ENCODE measurements around the gene CFAP97D2. TPM values are rescaled to one million over a fixed set of nuclear protein-coding genes. Genes with fewer than 3 reads are reported as not detected.
"Not testable (repeated sequence)": the region's sequence is repeated elsewhere in the genome, so short reads cannot be mapped to it uniquely, and the experiment has no call there.

The CFAP97D2 gene
- total RNA-seq, 1 donor from 2014 or later: not detected

DNA sequence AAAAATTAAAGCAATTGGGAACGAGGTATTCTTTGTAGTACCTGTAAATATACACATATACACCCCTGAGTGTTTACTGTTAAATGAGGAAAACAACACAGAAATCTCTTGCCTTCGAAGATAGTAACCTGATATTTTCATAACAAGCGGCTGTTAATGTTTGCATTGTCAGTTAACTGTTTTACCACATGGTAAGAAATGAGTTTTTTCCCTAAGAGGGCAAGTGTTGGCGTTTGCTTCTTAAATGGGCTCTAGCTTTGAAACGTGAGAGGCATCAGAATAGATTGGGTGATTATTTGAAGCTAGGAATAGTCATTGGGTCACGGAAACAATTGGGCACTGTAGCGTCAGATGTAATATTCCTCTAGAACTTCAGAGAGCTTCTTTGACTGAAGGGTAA lies 80.3 kb downstream of the CFAP97D2 start:
- peak overlapping the region; percentile 64 for H3K27ac ChIP-seq (ENCODE audit: low read depth, low read length)

GRCh38 chr13:114259974-114260373 lies 80.9 kb downstream of the CFAP97D2 start:
- Histone ChIP-seq H3K36me3 (ENCODE audit: control insufficient read depth in 3 of 3, insufficient read depth in 3 of 3, low read length in 3 of 3) (peaks cover 36 to 81% (median 73%) of the 10 kb centered on the region in 3 donors), H3K27ac (ENCODE audit: low read depth, low read length) (peak overlapping the region; percentile 64), H3K27me3 (ENCODE audit: control insufficient read depth in 3 of 3, insufficient read depth in 3 of 3, low read length in 3 of 3) (no peaks in the 10 kb centered on the region)

More for the DNA sequence above, 80.3 kb downstream of the CFAP97D2 start:
- H3K4me1 ChIP-seq (ENCODE audit: control insufficient read depth in 3 of 3, insufficient read depth in 3 of 3, low read length in 3 of 3): peaks cover 0 to 17% (median 8%) of the 10 kb centered on the region in 3 donors
- no peaks in the 10 kb centered on the region for H3K9me3 ChIP-seq (ENCODE audit: control insufficient read depth in 3 of 3, low read length in 3 of 3)
- no peak overlapping the region for H3K4me3 ChIP-seq (ENCODE audit: low read length in 3 of 3)
- H3K27me3 ChIP-seq (ENCODE audit: control insufficient read depth in 3 of 3, insufficient read depth in 3 of 3, low read length in 3 of 3): no peaks in the 10 kb centered on the region
- peaks cover 38 to 76% (median 75%) of the 10 kb centered on the region in 3 donors for H3K36me3 ChIP-seq (ENCODE audit: control insufficient read depth in 3 of 3, insufficient read depth in 3 of 3, low read length in 3 of 3)
- H3K9ac ChIP-seq (ENCODE audit: low read depth in 1 of 3, low read length in 3 of 3): no peak overlapping the region

DNA sequence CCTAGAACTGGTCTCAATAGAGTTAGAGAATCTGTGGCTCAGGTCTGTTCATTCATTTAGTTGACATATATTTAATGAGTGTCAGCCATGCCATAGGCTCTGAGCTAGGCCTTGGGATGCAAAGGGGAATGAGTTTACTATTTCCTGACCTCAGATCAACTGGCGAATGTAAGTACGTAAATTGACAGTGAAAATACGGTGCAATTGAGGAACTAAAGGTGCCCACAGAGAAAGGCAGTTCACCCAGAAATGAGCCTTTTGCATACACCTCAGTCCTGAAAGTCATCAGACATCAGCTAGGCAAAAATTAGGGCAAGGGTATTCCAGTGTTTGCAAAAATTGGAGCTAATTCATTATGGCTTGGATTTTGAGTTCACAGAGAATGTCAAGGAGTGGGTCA lies 81.8 kb downstream of the CFAP97D2 start:
- peaks cover 31 to 83% (median 73%) of the 10 kb centered on the region in 3 donors for H3K36me3 ChIP-seq (ENCODE audit: control insufficient read depth in 3 of 3, insufficient read depth in 3 of 3, low read length in 3 of 3)
- H3K27ac ChIP-seq (ENCODE audit: low read depth, low read length): peak overlapping the region; percentile 21
- no peak overlapping the region for H3K4me3 ChIP-seq (ENCODE audit: low read length in 3 of 3)

More at GRCh38 chr13:114259974-114260373, 80.9 kb downstream of the CFAP97D2 start:
- no peak overlapping the region for H3K9ac ChIP-seq (ENCODE audit: low read depth in 1 of 3, low read length in 3 of 3)
- H3K4me3 ChIP-seq (ENCODE audit: low read length in 3 of 3): no peak overlapping the region
- no peaks in the 10 kb centered on the region for H3K9me3 ChIP-seq (ENCODE audit: control insufficient read depth in 3 of 3, low read length in 3 of 3)
- H3K4me1 ChIP-seq (ENCODE audit: control insufficient read depth in 3 of 3, insufficient read depth in 3 of 3, low read length in 3 of 3): peaks cover 0 to 17% (median 8%) of the 10 kb centered on the region in 3 donors

DNA sequence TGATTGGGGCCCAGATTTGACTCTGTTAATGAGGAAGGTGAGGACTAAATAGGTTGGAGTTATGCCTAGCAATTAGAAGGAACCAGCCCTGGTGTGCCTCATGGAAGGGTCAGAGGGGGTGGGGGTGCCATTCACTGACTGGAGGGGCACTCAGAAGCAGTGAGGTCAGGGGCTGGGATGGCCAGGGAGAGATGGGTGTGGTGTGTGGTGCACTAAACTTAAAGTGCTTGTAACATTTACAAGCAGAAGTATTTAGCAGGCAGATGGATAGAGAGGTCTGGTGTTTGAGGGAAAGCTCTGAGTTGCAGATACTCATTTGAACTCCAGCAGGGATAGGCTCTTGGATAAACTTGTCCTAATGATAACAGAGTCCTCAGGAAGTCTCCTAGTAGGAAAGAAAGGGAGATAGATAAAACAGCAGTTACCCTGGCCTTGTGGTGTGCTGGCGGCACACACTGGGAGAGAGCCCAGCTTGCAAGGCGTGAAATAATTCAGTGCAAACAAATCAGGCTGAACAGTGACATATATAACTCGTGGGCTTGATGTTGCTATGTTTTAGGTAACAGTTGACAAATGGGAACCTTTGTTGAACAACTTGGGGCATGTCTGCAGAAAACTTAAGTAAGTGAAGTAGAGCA lies 82.4 kb downstream of the CFAP97D2 start:
- Histone ChIP-seq H3K9me3 (ENCODE audit: control insufficient read depth in 3 of 3, low read length in 3 of 3) (no peaks in the 10 kb centered on the region), H3K36me3 (ENCODE audit: control insufficient read depth in 3 of 3, insufficient read depth in 3 of 3, low read length in 3 of 3) (peaks cover 34 to 82% (median 73%) of the 10 kb centered on the region in 3 donors), H3K27ac (ENCODE audit: low read depth, low read length) (peak overlapping the region; percentile 21), H3K4me3 (ENCODE audit: low read length in 3 of 3) (no peak overlapping the region), H3K9ac (ENCODE audit: low read depth in 1 of 3, low read length in 3 of 3) (no peak overlapping the region), H3K4me1 (ENCODE audit: control insufficient read depth in 3 of 3, insufficient read depth in 3 of 3, low read length in 3 of 3) (peaks cover 0 to 17% (median 8%) of the 10 kb centered on the region in 3 donors), H3K27me3 (ENCODE audit: control insufficient read depth in 3 of 3, insufficient read depth in 3 of 3, low read length in 3 of 3) (no peaks in the 10 kb centered on the region)

More for the DNA sequence above, 81.8 kb downstream of the CFAP97D2 start:
- H3K27me3 ChIP-seq (ENCODE audit: control insufficient read depth in 3 of 3, insufficient read depth in 3 of 3, low read length in 3 of 3): no peaks in the 10 kb centered on the region
- peaks cover 0 to 17% (median 8%) of the 10 kb centered on the region in 3 donors for H3K4me1 ChIP-seq (ENCODE audit: control insufficient read depth in 3 of 3, insufficient read depth in 3 of 3, low read length in 3 of 3)
- no peaks in the 10 kb centered on the region for H3K9me3 ChIP-seq (ENCODE audit: control insufficient read depth in 3 of 3, low read length in 3 of 3)
- H3K9ac ChIP-seq (ENCODE audit: low read depth in 1 of 3, low read length in 3 of 3): no peak overlapping the region

- H3K27me3 ChIP-seq (ENCODE audit: control insufficient read depth in 3 of 3, insufficient read depth in 3 of 3, low read length in 3 of 3): no peaks in the 10 kb centered on the region
- peaks cover 43 to 78% (median 74%) of the 10 kb centered on the region in 3 donors for H3K36me3 ChIP-seq (ENCODE audit: control insufficient read depth in 3 of 3, insufficient read depth in 3 of 3, low read length in 3 of 3)
- H3K9ac ChIP-seq (ENCODE audit: low read depth in 1 of 3, low read length in 3 of 3): no peak overlapping the region
- H3K4me3 ChIP-seq (ENCODE audit: low read length in 3 of 3): no peak overlapping the region
- peaks cover 0 to 17% (median 8%) of the 10 kb centered on the region in 3 donors for H3K4me1 ChIP-seq (ENCODE audit: control insufficient read depth in 3 of 3, insufficient read depth in 3 of 3, low read length in 3 of 3)
- no peak overlapping the region for H3K27ac ChIP-seq (ENCODE audit: low read depth, low read length)
- H3K9me3 ChIP-seq (ENCODE audit: control insufficient read depth in 3 of 3, low read length in 3 of 3): no peaks in the 10 kb centered on the region
Observed at GRCh38 chr13:114263578-114263977, 84.5 kb downstream of the CFAP97D2 start.

DNA sequence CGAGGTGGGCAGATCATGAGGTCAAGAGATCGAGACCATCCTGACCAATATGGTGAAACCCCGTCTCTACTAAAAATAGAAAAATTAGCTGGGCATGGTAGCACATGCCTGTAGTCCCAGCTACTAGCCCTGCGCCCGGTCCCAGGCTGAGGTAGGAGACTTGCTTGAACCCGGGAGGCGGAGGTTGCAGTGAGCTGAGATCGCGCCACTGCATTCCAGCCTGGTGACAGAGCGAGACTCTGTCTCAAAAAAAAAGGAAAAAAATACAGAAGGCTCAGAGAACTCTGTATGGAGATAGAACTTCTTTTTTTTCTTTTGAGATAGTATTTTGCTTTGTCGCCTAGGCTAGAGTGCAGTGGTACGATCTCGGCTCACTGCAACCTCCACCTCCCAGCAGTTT lies 85.3 kb downstream of the CFAP97D2 start:
- not testable (repeated sequence) for H3K4me3 ChIP-seq (ENCODE audit: low read length in 3 of 3); H3K9ac ChIP-seq (ENCODE audit: low read depth in 1 of 3, low read length in 3 of 3); H3K9me3 ChIP-seq (ENCODE audit: control insufficient read depth in 3 of 3, low read length in 3 of 3); H3K27me3 ChIP-seq (ENCODE audit: control insufficient read depth in 3 of 3, insufficient read depth in 3 of 3, low read length in 3 of 3); H3K27ac ChIP-seq (ENCODE audit: low read depth, low read length)
- Histone ChIP-seq H3K36me3 (ENCODE audit: control insufficient read depth in 3 of 3, insufficient read depth in 3 of 3, low read length in 3 of 3) (peaks cover 47 to 80% (median 77%) of the 10 kb centered on the region in 3 donors), H3K4me1 (ENCODE audit: control insufficient read depth in 3 of 3, insufficient read depth in 3 of 3, low read length in 3 of 3) (peaks cover 0 to 17% (median 8%) of the 10 kb centered on the region in 3 donors)

DNA sequence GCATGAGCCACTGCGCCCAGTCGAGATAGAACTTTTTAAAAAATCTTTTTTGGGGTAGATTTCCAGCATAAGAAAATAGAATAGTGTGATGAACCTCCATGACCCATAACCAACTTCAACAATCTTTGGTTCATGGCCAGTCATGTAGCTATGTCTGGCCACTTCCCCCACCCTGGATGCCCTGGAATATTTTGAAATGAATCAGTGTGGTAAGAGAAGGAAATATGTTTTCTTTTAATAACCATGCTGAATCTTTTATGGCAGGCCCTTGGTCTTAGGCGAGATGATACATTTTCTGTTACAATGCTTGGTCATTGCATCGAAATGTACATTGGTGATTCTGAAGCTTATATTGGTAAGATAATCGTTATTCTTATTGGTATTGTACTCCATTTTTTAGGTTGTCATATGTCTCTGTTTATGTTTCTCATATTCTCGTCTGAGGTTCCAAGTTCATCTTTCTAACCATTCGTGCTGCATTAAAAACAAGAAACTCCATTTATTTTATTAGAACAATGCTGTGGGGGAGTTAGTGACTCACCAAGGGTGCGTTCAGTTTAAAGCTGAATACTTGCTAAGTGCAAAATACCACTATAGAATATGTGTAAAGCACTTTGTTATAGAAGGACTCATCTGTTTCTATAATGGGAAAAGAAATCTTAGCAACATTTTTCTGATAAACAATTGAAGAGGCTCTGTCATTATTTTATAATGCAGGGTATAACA lies 86.0 kb downstream of the CFAP97D2 start:
- Histone ChIP-seq H3K27ac (ENCODE audit: low read depth, low read length) (no peak overlapping the region), H3K9ac (ENCODE audit: low read depth in 1 of 3, low read length in 3 of 3) (no peak overlapping the region), H3K4me3 (ENCODE audit: low read length in 3 of 3) (no peak overlapping the region), H3K4me1 (ENCODE audit: control insufficient read depth in 3 of 3, insufficient read depth in 3 of 3, low read length in 3 of 3) (peaks cover 0 to 15% (median 6%) of the 10 kb centered on the region in 3 donors), H3K36me3 (ENCODE audit: control insufficient read depth in 3 of 3, insufficient read depth in 3 of 3, low read length in 3 of 3) (peaks cover 46 to 76% (median 74%) of the 10 kb centered on the region in 3 donors), H3K9me3 (ENCODE audit: control insufficient read depth in 3 of 3, low read length in 3 of 3) (no peaks in the 10 kb centered on the region), H3K27me3 (ENCODE audit: control insufficient read depth in 3 of 3, insufficient read depth in 3 of 3, low read length in 3 of 3) (no peaks in the 10 kb centered on the region)

GRCh38 chr13:114266241-114266640 lies 87.2 kb downstream of the CFAP97D2 start:
- Histone ChIP-seq H3K9me3 (ENCODE audit: control insufficient read depth in 3 of 3, low read length in 3 of 3) (no peaks in the 10 kb centered on the region), H3K36me3 (ENCODE audit: control insufficient read depth in 3 of 3, insufficient read depth in 3 of 3, low read length in 3 of 3) (peaks cover 39 to 71% (median 68%) of the 10 kb centered on the region in 3 donors), H3K9ac (ENCODE audit: low read depth in 1 of 3, low read length in 3 of 3) (no peak overlapping the region), H3K27me3 (ENCODE audit: control insufficient read depth in 3 of 3, insufficient read depth in 3 of 3, low read length in 3 of 3) (no peaks in the 10 kb centered on the region), H3K27ac (ENCODE audit: low read depth, low read length) (no peak overlapping the region), H3K4me1 (ENCODE audit: control insufficient read depth in 3 of 3, insufficient read depth in 3 of 3, low read length in 3 of 3) (peaks cover 0 to 6% (median 3%) of the 10 kb centered on the region in 3 donors), H3K4me3 (ENCODE audit: low read length in 3 of 3) (no peak overlapping the region)

- Histone ChIP-seq H3K27me3 (ENCODE audit: control insufficient read depth in 3 of 3, insufficient read depth in 3 of 3, low read length in 3 of 3) (no peaks in the 10 kb centered on the region), H3K36me3 (ENCODE audit: control insufficient read depth in 3 of 3, insufficient read depth in 3 of 3, low read length in 3 of 3) (peaks cover 36 to 66% (median 62%) of the 10 kb centered on the region in 3 donors), H3K9me3 (ENCODE audit: control insufficient read depth in 3 of 3, low read length in 3 of 3) (no peaks in the 10 kb centered on the region), H3K27ac (ENCODE audit: low read depth, low read length) (no peak overlapping the region), H3K4me1 (ENCODE audit: control insufficient read depth in 3 of 3, insufficient read depth in 3 of 3, low read length in 3 of 3) (no peaks in the 10 kb centered on the region), H3K9ac (ENCODE audit: low read depth in 1 of 3, low read length in 3 of 3) (peak overlapping the region in 1 of 3 donors; percentile 30), H3K4me3 (ENCODE audit: low read length in 3 of 3) (no peak overlapping the region)
Observed at GRCh38 chr13:114268344-114269280, 89.6 kb downstream of the CFAP97D2 start.
